HepG2 (cell line): ENCODE data around the gene LGI1. TPM values are rescaled to one million over a fixed set of nuclear protein-coding genes. Genes with fewer than 3 reads are reported as not detected.

Experiments
- ATAC-seq: fragments of 200-7000 bp; cut with Tn5 transposase; 3 replicates; pipeline ENCODE4 v1.9.1; 2020; ENCODE audit warnings: mild to moderate bottlenecking, moderate library complexity
- BruUV-seq: library from RNA; stranded (reverse); fragments of 400-500 nt; replicated peaks from 2 replicates; lab custom pipeline; 2021; lab: Mats Ljungman, UMichigan
- CTCF ChIA-PET: fragments of 300-600 bp; formaldehyde crosslinking; extraction: SDS; loops from one replicate; lab custom pipeline; 2021; ENCODE audit warnings: low total read pairs, inconsistent platforms, low intra/inter-chr PET ratio; lab: Yijun Ruan, JAX
- POLR2A ChIA-PET: fragments of 350-600 bp; sonication (Branson Sonifier 250); formaldehyde crosslinking; loops from one replicate; lab custom pipeline; 2020; ENCODE audit warnings: antibody characterized with exemption, inconsistent platforms; lab: Yijun Ruan, JAX
- DNase-seq: peaks from one replicate; pipeline ENCODE4 v3.0.0-alpha.2; 2015; ENCODE audit warnings: low spot score
- FAIRE-seq: peaks from 3 replicates; lab custom pipeline; 2011; peaks lifted over from hg19 to GRCh38; lab: Jason Lieb, UNC
- H2AFZ ChIP-seq: one replicate; pipeline ENCODE4 v1.6.1; 2011; ENCODE audit warnings: low read length, inconsistent platforms
- H3K27ac ChIP-seq: fragments of 300-600 bp; 3 replicates; pipeline ENCODE4 v1.8.0; 2011; ENCODE audit warnings: mixed run types, mild to moderate bottlenecking, mixed read lengths, low read length, inconsistent platforms; ENCODE audit not compliant: insufficient read depth; ENCODE audit errors: extremely low read length
- H3K27me3 ChIP-seq, 2 experiments: fragments of 200-600 bp in 1 of 2; 2 replicates in 1 of 2; 3 replicates in 1 of 2; pipeline versions ENCODE4 v1.6.0 to v1.8.0; 2011; ENCODE audit warnings: low read length in 2 of 2, mild to moderate bottlenecking in 2 of 2, moderate library complexity in 2 of 2, inconsistent platforms in 1 of 2; ENCODE audit not compliant: insufficient read depth in 2 of 2, control insufficient read depth in 1 of 2
- H3K36me3 ChIP-seq, 2 experiments: fragments of 200-600 bp in 1 of 2; replicated peaks in 1 of 2; 2 replicates in 1 of 2; 3 replicates in 1 of 2; pipeline versions ENCODE4 v1.5.1 to v1.8.0; 2011; ENCODE audit warnings: low read length in 2 of 2, inconsistent platforms in 1 of 2; ENCODE audit not compliant: insufficient read depth in 2 of 2, control insufficient read depth in 1 of 2
- H3K4me1 ChIP-seq: 2 replicates; pipeline ENCODE4 v1.5.1; 2012; ENCODE audit warnings: low read length, inconsistent platforms; ENCODE audit not compliant: insufficient read depth
- H3K4me2 ChIP-seq: 2 replicates; pipeline ENCODE4 v1.6.0; 2011; ENCODE audit warnings: low read depth, low read length, inconsistent platforms
- H3K4me3 ChIP-seq, 3 experiments: fragments of 200-600 bp in 1 of 3; sonication (generic), shearing (Covaris generic) in 1 of 3; replicated peaks in 1 of 3; 2 replicates each; pipeline ENCODE4 v1.5.1; 2011 to 2016; ENCODE audit warnings: low read length in 3 of 3, inconsistent platforms in 2 of 3, low read depth in 2 of 3, mild to moderate bottlenecking in 2 of 3, control low read depth in 1 of 3, mixed read lengths in 1 of 3; ENCODE audit not compliant: insufficient read depth in 1 of 3
- H3K79me2 ChIP-seq: one replicate; pipeline ENCODE4 v1.6.1; 2011; ENCODE audit warnings: low read length, inconsistent platforms; ENCODE audit not compliant: insufficient read depth
- H3K9ac ChIP-seq: 2 replicates; pipeline ENCODE4 v1.6.0; 2011; ENCODE audit warnings: mild to moderate bottlenecking, low read depth, low read length, inconsistent platforms; ENCODE audit not compliant: insufficient read depth
- H3K9me3 ChIP-seq: 2 replicates; pipeline ENCODE4 v1.5.1; 2012; ENCODE audit warnings: mild to moderate bottlenecking, low read length
- H4K20me1 ChIP-seq: 2 replicates; pipeline ENCODE4 v1.6.0; 2011; ENCODE audit warnings: inconsistent platforms, mild to moderate bottlenecking, low read length, moderate library complexity; ENCODE audit not compliant: insufficient read depth
- IKZF4 ChIP-seq: sonication (generic); formaldehyde crosslinking; IDR thresholded peaks from 2 replicates; pipeline ENCODE4 v1.5.1; 2020; ENCODE audit warnings: borderline replicate concordance, mild to moderate bottlenecking, low read depth, missing genetic modification reagents; ENCODE audit errors: not compliant biosample characterization
- ZNF558 ChIP-seq: sonication (generic); formaldehyde crosslinking; IDR thresholded peaks from 2 replicates; pipeline ENCODE4 v1.9.0; 2022; ENCODE audit warnings: mild to moderate bottlenecking, missing genetic modification reagents, borderline replicate concordance
- ZNF614 ChIP-seq: IDR thresholded peaks from 2 replicates; pipeline ENCODE4 v1.6.1; 2018; ENCODE audit warnings: missing biosample characterization, missing genetic modification reagents, inconsistent platforms, borderline replicate concordance
- WGBS: methylation state at CpG from one replicate; pipeline ENCODE4 v1.1.6; 2017; ENCODE audit warnings: low lambda C conversion rate; 5-methylcytosine and 5-hydroxymethylcytosine counted together
- in situ Hi-C: cut with HindIII; loops from 2 replicates; pipeline ENCODE4 v1.10.0; 2017; ENCODE audit warnings: low pct_unique_long_range_greater_than_20kb; ENCODE audit not compliant: extremely low pct_ligation_motif_present
- intact Hi-C: fragments of 100-400 bp; cut with micrococcal nuclease; formaldehyde crosslinking; loops from one replicate; pipeline ENCODE4 v1.10.0; 2022; ENCODE audit not compliant: unreplicated experiment
- polyA plus RNA-seq, 8 experiments: library from polyadenylated mRNA; depleted of rRNA in 3 of 8; stranded (reverse) in 7 of 8; unstranded in 1 of 8; fragments of >200 nt; fragmentation: Illumina TruSeq in 4 of 8; extraction: Trizol in 4 of 8; gene quantifications; 2 replicates each; pipeline versions ENCODE4 v1.2.1 to v1.2.3, GENCODE V29; 2011 to 2016; ENCODE audit warnings: low read depth in 4 of 8, missing spikeins in 1 of 8, mixed read lengths in 1 of 8; ENCODE audit not compliant: insufficient read depth in 1 of 8
- total RNA-seq, 5 experiments: library from RNA; depleted of rRNA; stranded (reverse); fragments of >200 nt; fragmentation: Illumina TruSeq; extraction: Trizol; gene quantifications; 2 replicates each; pipeline ENCODE4 v1.2.3, GENCODE V29; 2016; ENCODE audit warnings: low read depth in 1 of 5
- TF ChIP-seq, protein P1 (sequence below): IDR thresholded peaks from 2 replicates; pipeline ENCODE4 v1.6.1; 2016
- TF ChIP-seq, protein P2 (sequence below): IDR thresholded peaks from 2 replicates; pipeline ENCODE4 v1.6.1; 2016; ENCODE audit warnings: mild to moderate bottlenecking, missing biosample characterization, missing genetic modification reagents
- TF ChIP-seq, protein P3 (sequence below): sonication (generic); formaldehyde crosslinking; IDR thresholded peaks from 2 replicates; pipeline ENCODE4 v1.5.1; 2020; ENCODE audit warnings: missing genetic modification reagents, mild to moderate bottlenecking, borderline replicate concordance

Gene LGI1
- total and polyA plus RNA-seq, 2 of the 13 experiments (the other 11 are each of a cell fraction or from before 2014, with no cell fraction given): not detected

DNA sequence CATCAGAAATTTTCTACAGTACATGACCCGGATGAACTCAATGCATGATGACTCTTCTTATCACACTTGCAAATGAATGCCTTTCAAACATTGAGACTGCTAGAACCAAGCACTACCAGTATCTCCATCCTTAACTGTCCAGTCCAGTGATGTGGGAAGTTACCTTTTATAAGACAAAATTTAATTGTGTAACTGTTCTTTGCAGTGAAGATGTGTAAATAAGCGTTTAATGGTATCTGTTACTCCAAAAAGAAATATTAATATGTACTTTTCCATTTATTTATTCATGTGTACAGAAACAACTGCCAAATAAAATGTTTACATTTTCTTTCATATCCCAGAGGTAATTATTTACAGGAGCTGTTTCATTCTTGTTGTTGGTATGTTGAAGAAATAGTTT lies 40.1 kb downstream of the LGI1 start:
- Histone ChIP-seq H3K9ac (no peak overlapping the region), H3K36me3 (no peaks in the 10 kb centered on the region), H3K4me3 (no peak overlapping the region), H3K9me3 (no peaks in the 10 kb centered on the region), H3K4me2 (no peak overlapping the region), H3K79me2 (no peaks in the 10 kb centered on the region), H3K27me3 (peaks cover 0 to 5% of the 10 kb centered on the region in 2 experiments; a peak in 2 of 5 replicates), H2AFZ (no peak overlapping the region), H3K4me1 (no peaks in the 10 kb centered on the region), H3K27ac (no peak overlapping the region), H4K20me1 (no peaks in the 10 kb centered on the region)
- POLR2A ChIA-PET: no interaction called here
- 0% methylated on average over 2 of the region's 2 CpGs for WGBS
- no peak for FAIRE-seq
- no TSS peak for BruUV-seq
- no peak for ATAC-seq
- in situ Hi-C loops: no loop called here
- intact Hi-C loops: no loop called here
- TF ChIP-seq, protein P1, sequence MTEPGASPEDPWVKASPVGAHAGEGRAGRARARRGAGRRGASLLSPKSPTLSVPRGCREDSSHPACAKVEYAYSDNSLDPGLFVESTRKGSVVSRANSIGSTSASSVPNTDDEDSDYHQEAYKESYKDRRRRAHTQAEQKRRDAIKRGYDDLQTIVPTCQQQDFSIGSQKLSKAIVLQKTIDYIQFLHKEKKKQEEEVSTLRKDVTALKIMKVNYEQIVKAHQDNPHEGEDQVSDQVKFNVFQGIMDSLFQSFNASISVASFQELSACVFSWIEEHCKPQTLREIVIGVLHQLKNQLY (CRISPR knock-in tag): no peak
- no peak for TF ChIP-seq ZNF614 (CRISPR knock-in tag)
- TF ChIP-seq, protein P2, sequence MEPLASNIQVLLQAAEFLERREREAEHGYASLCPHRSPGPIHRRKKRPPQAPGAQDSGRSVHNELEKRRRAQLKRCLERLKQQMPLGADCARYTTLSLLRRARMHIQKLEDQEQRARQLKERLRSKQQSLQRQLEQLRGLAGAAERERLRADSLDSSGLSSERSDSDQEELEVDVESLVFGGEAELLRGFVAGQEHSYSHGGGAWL (CRISPR knock-in tag): no peak
- no peak for TF ChIP-seq IKZF4
- TF ChIP-seq ZNF558 (CRISPR knock-in tag): no peak
- TF ChIP-seq, protein P3, sequence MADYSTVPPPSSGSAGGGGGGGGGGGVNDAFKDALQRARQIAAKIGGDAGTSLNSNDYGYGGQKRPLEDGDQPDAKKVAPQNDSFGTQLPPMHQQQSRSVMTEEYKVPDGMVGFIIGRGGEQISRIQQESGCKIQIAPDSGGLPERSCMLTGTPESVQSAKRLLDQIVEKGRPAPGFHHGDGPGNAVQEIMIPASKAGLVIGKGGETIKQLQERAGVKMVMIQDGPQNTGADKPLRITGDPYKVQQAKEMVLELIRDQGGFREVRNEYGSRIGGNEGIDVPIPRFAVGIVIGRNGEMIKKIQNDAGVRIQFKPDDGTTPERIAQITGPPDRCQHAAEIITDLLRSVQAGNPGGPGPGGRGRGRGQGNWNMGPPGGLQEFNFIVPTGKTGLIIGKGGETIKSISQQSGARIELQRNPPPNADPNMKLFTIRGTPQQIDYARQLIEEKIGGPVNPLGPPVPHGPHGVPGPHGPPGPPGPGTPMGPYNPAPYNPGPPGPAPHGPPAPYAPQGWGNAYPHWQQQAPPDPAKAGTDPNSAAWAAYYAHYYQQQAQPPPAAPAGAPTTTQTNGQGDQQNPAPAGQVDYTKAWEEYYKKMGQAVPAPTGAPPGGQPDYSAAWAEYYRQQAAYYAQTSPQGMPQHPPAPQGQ (CRISPR knock-in tag): no peak
- no peak for DNase-seq
- CTCF ChIA-PET: no interaction called here
